Tibial nerve (tissue), 4 donors: ENCODE measurements around the gene FLT3.

Source experiments
- EP300 ChIP-seq, 2 donors: sonication (generic); formaldehyde crosslinking; IDR thresholded peaks; one replicate each; pipeline ENCODE4 v1.6.1; 2017; ENCODE audit warnings: antibody characterized with exemption in 2 of 2, mild to moderate bottlenecking in 1 of 2
- TF ChIP-seq, protein P1 (sequence below), 5 experiments: fragments of 200-600 bp in 3 of 5; fragments of 450-650 bp in 2 of 5; sonication (generic) in 3 of 5; IDR thresholded peaks; one replicate each; pipeline ENCODE4 v1.5.1; 2016 to 2019; ENCODE audit warnings: antibody characterized with exemption in 5 of 5, mild to moderate bottlenecking in 3 of 5, moderate library complexity in 2 of 5

DNA sequence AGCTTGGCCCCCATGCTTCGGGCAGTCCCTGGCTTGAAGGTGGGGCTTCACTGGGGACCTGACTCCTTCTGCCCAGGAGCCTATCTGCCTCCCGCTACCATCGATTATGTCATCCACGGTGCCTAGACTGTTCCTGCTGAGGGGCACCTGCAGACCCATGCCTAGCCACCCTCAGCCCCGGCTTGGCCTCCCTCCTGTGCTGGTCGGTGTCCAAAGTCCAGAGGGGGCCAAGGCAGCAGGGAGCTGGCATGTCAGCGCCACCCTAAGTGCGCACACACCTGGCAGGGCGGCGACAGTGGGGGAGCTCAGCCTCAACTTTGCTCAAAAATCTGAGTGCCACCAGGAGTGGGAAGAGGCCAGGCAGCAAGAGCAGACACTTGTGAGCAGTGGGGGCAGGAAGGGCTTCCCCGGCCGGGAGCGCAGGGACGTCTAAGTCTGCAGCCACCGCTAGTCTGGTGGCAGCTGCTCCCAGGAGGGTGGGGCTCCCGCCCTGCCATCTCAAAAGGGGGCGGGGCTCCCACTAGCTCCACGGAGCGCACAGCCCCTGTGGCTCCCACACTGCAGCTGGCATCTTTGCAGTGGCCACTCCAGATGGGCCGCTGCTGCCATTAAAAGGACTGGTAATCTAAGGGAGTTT, 98.4 kb downstream of the FLT3 start:
- no peak for TF ChIP-seq EP300 (IDR thresholded peaks at IDR 0.05)
- TF ChIP-seq, protein P1, sequence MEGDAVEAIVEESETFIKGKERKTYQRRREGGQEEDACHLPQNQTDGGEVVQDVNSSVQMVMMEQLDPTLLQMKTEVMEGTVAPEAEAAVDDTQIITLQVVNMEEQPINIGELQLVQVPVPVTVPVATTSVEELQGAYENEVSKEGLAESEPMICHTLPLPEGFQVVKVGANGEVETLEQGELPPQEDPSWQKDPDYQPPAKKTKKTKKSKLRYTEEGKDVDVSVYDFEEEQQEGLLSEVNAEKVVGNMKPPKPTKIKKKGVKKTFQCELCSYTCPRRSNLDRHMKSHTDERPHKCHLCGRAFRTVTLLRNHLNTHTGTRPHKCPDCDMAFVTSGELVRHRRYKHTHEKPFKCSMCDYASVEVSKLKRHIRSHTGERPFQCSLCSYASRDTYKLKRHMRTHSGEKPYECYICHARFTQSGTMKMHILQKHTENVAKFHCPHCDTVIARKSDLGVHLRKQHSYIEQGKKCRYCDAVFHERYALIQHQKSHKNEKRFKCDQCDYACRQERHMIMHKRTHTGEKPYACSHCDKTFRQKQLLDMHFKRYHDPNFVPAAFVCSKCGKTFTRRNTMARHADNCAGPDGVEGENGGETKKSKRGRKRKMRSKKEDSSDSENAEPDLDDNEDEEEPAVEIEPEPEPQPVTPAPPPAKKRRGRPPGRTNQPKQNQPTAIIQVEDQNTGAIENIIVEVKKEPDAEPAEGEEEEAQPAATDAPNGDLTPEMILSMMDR (IDR thresholded peaks at IDR 0.05), result no peak
